ENCODE data around the gene GCSH. TPM values are rescaled to one million over a fixed set of nuclear protein-coding genes. Genes with fewer than 3 reads are reported as not detected.

GCSH gene
- total and polyA plus RNA-seq, 12 donors = 26.8 to 53.4 (median 42.9) TPM

DNA sequence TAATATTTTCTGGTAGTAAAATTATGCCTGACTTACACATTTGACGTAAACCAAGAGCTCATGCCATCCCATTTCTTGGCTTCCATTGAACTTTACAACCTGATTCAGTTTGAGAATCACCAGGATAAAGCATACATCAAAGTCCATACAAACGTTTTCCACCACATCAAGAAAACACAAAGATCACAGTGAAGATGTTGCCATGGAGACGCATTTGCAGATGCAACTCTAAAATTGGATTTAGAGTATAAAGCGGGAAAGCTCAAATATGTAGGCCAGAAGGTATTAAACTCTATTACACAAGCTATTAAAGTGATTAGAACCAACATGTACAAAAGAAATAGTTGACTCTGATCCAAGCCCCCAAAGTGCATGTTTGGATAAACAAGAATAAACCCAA lies 29.5 kb downstream of the GCSH start:
- TF ChIP-seq, protein P1, sequence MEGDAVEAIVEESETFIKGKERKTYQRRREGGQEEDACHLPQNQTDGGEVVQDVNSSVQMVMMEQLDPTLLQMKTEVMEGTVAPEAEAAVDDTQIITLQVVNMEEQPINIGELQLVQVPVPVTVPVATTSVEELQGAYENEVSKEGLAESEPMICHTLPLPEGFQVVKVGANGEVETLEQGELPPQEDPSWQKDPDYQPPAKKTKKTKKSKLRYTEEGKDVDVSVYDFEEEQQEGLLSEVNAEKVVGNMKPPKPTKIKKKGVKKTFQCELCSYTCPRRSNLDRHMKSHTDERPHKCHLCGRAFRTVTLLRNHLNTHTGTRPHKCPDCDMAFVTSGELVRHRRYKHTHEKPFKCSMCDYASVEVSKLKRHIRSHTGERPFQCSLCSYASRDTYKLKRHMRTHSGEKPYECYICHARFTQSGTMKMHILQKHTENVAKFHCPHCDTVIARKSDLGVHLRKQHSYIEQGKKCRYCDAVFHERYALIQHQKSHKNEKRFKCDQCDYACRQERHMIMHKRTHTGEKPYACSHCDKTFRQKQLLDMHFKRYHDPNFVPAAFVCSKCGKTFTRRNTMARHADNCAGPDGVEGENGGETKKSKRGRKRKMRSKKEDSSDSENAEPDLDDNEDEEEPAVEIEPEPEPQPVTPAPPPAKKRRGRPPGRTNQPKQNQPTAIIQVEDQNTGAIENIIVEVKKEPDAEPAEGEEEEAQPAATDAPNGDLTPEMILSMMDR (IDR thresholded peaks at IDR 0.05) = no peak
- 77 to 80% methylated on average over 4 of the region's 4 CpGs for WGBS, 2 donors

DNA sequence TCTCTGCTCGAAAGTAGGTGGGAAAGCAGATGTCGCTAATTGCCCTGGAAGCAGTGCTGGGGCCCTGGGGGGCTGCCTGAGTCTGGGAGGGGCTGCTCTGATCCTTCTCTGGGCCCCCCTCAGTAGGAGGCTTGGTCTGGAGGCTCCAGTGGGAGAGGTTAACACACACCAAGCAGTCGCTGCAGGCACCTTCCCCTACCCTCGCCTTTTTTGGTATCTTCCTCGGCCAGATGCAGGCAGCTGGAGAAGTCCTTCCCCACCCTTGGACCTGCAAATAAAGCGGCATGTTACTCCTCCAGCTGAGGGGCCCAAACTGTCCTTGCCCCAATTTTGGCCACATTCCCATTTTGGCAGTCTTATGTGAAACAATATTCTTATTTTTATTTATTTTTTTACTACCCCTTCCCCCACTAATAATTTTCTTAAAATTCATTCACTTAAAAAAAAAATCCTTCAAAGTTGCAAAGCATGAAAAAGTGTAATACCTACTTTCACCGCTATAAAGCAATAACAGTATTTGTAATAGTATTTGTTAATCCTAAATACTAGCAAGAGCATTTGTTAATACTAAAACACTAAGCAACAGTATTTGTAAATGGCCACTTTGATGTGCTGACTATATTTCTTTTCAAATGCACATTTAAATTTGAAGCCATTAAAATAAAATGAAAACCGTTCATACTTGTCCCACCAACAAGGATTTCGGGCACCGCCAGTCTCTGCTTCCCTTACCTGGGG lies 34.2 kb downstream of the GCSH start:
- TF ChIP-seq, protein P1 (IDR thresholded peaks at IDR 0.05) = no peak
- no peaks in the 10 kb centered on the region for H3K27me3 ChIP-seq
- intact Hi-C loops (cut with DNase I) = no loop called here
- no peak overlapping the region for H3K27ac ChIP-seq
- H3K9me3 ChIP-seq = no peaks in the 10 kb centered on the region
- no peak overlapping the region for H3K4me3 ChIP-seq
- H3K4me1 ChIP-seq = peaks cover 0 to 5% (median 0%) of the 10 kb centered on the region in 9 donors
- ATAC-seq (no peak), DNase-seq (no peak)
- WGBS, 2 donors = 86 to 90% methylated on average over 10 of the region's 10 CpGs
- no peaks in the 10 kb centered on the region for H3K36me3 ChIP-seq

More for the DNA sequence above, 29.5 kb downstream of the GCSH start:
- DNase-seq = no peak
- Histone ChIP-seq H3K4me1 (peaks cover 0 to 5% (median 0%) of the 10 kb centered on the region in 9 donors), H3K9me3 (peaks cover 0 to 4% (median 0%) of the 10 kb centered on the region in 11 donors), H3K27me3 (no peaks in the 10 kb centered on the region), H3K4me3 (no peak overlapping the region), H3K36me3 (no peaks in the 10 kb centered on the region), H3K27ac (no peak overlapping the region)
- intact Hi-C loops (cut with DNase I) = no loop called here
- ATAC-seq = no peak

DNA sequence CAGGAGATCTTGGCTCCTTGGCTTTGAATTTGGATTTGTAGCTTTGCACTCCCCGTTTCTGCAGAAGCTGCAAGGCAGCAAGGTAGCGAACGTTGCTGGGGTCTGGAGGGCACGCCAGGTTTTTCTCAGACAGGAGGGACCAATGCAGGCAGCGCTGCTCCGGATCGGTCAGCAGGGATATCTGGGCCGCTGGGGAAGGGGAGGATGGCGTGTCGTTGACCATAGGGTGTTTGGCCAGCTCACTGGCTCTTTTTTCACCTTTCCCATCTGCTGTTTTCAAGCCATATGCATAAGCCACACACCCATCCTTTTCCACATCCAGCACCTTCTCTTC lies 34.9 kb downstream of the GCSH start:
- ATAC-seq (no peak), DNase-seq (no peak)
- TF ChIP-seq, protein P1 (IDR thresholded peaks at IDR 0.05) = no peak
- no peaks in the 10 kb centered on the region for H3K27me3 ChIP-seq
- no peaks in the 10 kb centered on the region for H3K36me3 ChIP-seq
- no peak overlapping the region for H3K27ac ChIP-seq
- 86 to 90% methylated on average over 10 of the region's 10 CpGs for WGBS, 2 donors
- intact Hi-C loops (cut with DNase I) = no loop called here
- no peaks in the 10 kb centered on the region for H3K9me3 ChIP-seq
- peaks cover 0 to 5% (median 0%) of the 10 kb centered on the region in 9 donors for H3K4me1 ChIP-seq
- no peak overlapping the region for H3K4me3 ChIP-seq

DNA sequence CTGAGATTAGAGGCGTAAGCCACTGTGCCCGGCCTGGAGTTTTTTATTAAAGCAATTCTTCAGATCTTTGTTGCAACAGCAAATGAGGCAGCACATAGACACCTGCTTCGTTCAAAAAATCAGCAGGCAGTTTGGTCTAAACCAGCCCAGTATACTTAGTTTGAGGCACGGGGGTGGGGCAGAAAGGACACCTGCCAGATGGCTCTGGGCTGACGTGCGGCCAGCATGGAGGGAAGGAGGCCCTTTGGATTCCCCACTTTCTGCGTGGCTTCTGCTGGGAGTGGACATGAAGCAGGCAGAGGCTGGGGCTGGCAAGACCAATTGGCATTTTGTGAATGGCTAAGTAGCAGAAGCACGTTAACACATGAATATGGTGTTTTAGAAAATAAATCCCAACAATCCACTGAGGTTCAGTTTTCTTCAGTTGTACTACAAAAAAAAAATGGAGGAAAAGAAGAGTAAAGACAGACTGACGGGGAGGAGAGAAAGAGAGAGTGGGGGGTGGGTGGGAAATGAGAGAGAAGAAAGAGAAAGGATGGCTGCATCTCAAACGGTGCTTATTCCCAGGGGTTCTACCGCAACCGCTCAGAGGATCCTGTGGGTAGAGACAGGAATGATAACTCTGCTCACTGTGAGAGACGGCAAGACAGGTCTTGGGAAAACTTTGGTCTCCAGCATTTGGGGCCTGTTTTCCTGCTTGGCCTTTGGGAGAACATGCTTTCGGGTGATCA lies 35.5 kb downstream of the GCSH start:
- no peak for ATAC-seq
- H3K27ac ChIP-seq = no peak overlapping the region
- intact Hi-C loops (cut with DNase I) = no loop called here
- TF ChIP-seq, protein P1 (IDR thresholded peaks at IDR 0.05) = no peak
- H3K9me3 ChIP-seq = no peaks in the 10 kb centered on the region
- no peaks in the 10 kb centered on the region for H3K27me3 ChIP-seq
- H3K4me3 ChIP-seq = no peak overlapping the region
- DNase-seq = no peak
- 85 to 88% methylated on average over 14 of the region's 14 CpGs for WGBS, 2 donors
- peaks cover 0 to 5% (median 0%) of the 10 kb centered on the region in 9 donors for H3K4me1 ChIP-seq
- H3K36me3 ChIP-seq = no peaks in the 10 kb centered on the region

All from heart right ventricle (tissue), 16 donors.